Head of caudate nucleus (tissue), 42 donors: ENCODE measurements around the gene ITM2A.
A peak's percentile ranks its signal among the peaks of the same experiment; 100 is the strongest.

Experiments used
- DNase-seq, 42 donors: peaks; one replicate each; pipeline versions ENCODE4 v3.0.0 to v3.0.0-alpha.2; 2020 to 2021; ENCODE audit warnings: mixed read lengths in 7 of 42
- intact Hi-C: fragments of 100-400 bp; cut with DNase I; formaldehyde crosslinking; loops from one replicate; pipeline ENCODE4 v1.15.0; 2022

Gene ITM2A

GRCh38 chrX:79366873-79367749 lies at the start of gene ITM2A:
Gene ITM2A (minus strand): TSS chrX:79367334. CDS start chrX:79367215, 119 bp downstream.
- peak in 35 of 42 donors; percentile 1 to 62 (median 18) for DNase-seq
- intact Hi-C loops, result no loop called here

- intact Hi-C loops, result no loop called here
- DNase-seq, result no peak
Measured at GRCh38 chrX:79415056-79415455, 47.9 kb upstream of the ITM2A start.

GRCh38 chrX:79413963-79414362 lies 46.8 kb upstream of the ITM2A start:
- intact Hi-C loops, result no loop called here
- DNase-seq, result no peak

GRCh38 chrX:79412972-79413371 lies 45.8 kb upstream of the ITM2A start:
- intact Hi-C loops, result no loop called here
- peak in 1 of 42 donors; percentile 2 for DNase-seq

- intact Hi-C loops, result no loop called here
- DNase-seq, result no peak
Measured at GRCh38 chrX:79412166-79412565, 45.0 kb upstream of the ITM2A start.

GRCh38 chrX:79409657-79410056 lies 42.5 kb upstream of the ITM2A start:
- intact Hi-C loops, result no loop called here

GRCh38 chrX:79408623-79409322 lies 41.6 kb upstream of the ITM2A start:
- intact Hi-C loops, result no loop called here
- no peak for DNase-seq

More at GRCh38 chrX:79409657-79410056, 42.5 kb upstream of the ITM2A start:
- DNase-seq, result no peak

- DNase-seq, result no peak
- intact Hi-C loops, result no loop called here
Measured at GRCh38 chrX:79400623-79401022, 33.5 kb upstream of the ITM2A start.

GRCh38 chrX:79375340-79375739 lies 8.2 kb upstream of the ITM2A start:
- intact Hi-C loops, result no loop called here
- DNase-seq, result no peak

GRCh38 chrX:79371640-79372039 lies 4.5 kb upstream of the ITM2A start:
- intact Hi-C loops, result no loop called here
- no peak for DNase-seq

- intact Hi-C loops, result no loop called here
- no peak for DNase-seq
Measured at GRCh38 chrX:79371101-79371500, 4.0 kb upstream of the ITM2A start.

GRCh38 chrX:79369871-79370270 lies 2.7 kb upstream of the ITM2A start:
- peak in 1 of 42 donors; percentile 40 for DNase-seq
- intact Hi-C loops, result no loop called here

GRCh38 chrX:79368441-79368840 lies 1.3 kb upstream of the ITM2A start:
- DNase-seq, result no peak
- intact Hi-C loops, result no loop called here

- intact Hi-C loops, result no loop called here
- DNase-seq, result no peak
Measured at GRCh38 chrX:79367907-79368306, 773 bp upstream of the ITM2A start.

- DNase-seq, result peak in 1 of 42 donors; percentile 6
- intact Hi-C loops, result no loop called here
Measured at GRCh38 chrX:79366556-79366872, 620 bp downstream of the ITM2A start.

- intact Hi-C loops, result no loop called here
Measured at GRCh38 chrX:79365591-79365990, 1.5 kb downstream of the ITM2A start.

GRCh38 chrX:79364306-79364705 lies 2.8 kb downstream of the ITM2A start:
- DNase-seq, result no peak

More at GRCh38 chrX:79365591-79365990, 1.5 kb downstream of the ITM2A start:
- DNase-seq, result no peak

GRCh38 chrX:79361192-79361870 lies 5.8 kb downstream of the ITM2A start:
- intact Hi-C loops, result no loop called here
- no peak for DNase-seq

More at GRCh38 chrX:79364306-79364705, 2.8 kb downstream of the ITM2A start:
- intact Hi-C loops, result no loop called here

- no peak for DNase-seq
- intact Hi-C loops, result no loop called here
Measured at GRCh38 chrX:79336869-79337815, 30.0 kb downstream of the ITM2A start.
